Fibroblast of pulmonary artery (primary cell): ENCODE results near the gene BCAS1.

Experiments
- DNase-seq: peaks from one replicate; pipeline ENCODE4 v3.0.0-alpha.2; 2010; ENCODE audit warnings: low read depth
- H3K4me3 ChIP-seq: replicated peaks from 2 replicates; pipeline ENCODE4 v1.5.1; 2011; ENCODE audit warnings: low read depth, mild to moderate bottlenecking, control low read depth, low read length, moderate library complexity
- TF ChIP-seq, protein P1 (sequence below): IDR thresholded peaks from 2 replicates; pipeline ENCODE4 v1.5.1; 2011; ENCODE audit warnings: mild to moderate bottlenecking, control low read depth, low read length, inconsistent platforms; ENCODE audit errors: missing control alignments

The BCAS1 gene

DNA sequence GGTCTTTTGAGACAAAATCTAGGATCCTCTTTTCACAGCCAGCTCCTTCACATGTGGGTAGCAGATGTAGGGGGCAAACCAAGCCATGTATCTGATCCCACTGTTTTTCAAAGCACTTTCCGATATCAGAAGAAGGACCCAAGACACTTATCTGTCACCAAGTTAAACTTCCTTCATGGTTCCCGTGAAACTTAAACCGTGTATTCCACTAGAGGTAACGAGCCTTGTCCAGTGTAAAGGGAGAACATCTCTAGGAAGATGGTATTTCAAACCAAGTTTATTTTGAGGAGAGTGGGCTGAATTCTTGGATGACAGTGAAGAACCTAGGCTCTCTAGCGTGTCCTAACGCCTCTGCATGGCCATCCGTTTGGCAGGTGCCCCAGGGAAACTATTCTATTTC, 76.3 kb downstream of the BCAS1 start:
- TF ChIP-seq, protein P1, sequence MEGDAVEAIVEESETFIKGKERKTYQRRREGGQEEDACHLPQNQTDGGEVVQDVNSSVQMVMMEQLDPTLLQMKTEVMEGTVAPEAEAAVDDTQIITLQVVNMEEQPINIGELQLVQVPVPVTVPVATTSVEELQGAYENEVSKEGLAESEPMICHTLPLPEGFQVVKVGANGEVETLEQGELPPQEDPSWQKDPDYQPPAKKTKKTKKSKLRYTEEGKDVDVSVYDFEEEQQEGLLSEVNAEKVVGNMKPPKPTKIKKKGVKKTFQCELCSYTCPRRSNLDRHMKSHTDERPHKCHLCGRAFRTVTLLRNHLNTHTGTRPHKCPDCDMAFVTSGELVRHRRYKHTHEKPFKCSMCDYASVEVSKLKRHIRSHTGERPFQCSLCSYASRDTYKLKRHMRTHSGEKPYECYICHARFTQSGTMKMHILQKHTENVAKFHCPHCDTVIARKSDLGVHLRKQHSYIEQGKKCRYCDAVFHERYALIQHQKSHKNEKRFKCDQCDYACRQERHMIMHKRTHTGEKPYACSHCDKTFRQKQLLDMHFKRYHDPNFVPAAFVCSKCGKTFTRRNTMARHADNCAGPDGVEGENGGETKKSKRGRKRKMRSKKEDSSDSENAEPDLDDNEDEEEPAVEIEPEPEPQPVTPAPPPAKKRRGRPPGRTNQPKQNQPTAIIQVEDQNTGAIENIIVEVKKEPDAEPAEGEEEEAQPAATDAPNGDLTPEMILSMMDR, result no peak

DNA sequence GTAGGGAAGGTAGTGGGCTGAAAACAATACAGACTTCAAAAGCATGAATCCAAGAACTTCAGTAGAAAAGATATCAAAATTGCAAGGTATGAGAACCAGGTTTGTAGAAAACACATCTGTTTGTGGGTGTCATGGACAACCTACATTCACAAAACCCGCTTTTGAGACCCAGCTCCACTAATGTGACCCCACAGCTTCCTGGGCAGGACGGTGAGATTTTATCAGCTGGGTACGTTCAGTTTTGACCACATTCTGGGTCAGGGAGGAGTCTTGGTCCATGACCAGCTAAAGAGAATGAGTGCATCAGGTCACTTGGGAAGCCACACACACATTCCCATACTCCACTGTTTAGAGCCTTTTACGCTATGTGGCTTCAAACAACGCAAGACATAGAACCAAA, 77.1 kb downstream of the BCAS1 start:
- H3K4me3 ChIP-seq, result no peak overlapping the region
- TF ChIP-seq, protein P1, result no peak
- DNase-seq, result no peak

More for the DNA sequence above, 76.3 kb downstream of the BCAS1 start:
- no peak for DNase-seq
- no peak overlapping the region for H3K4me3 ChIP-seq

DNA sequence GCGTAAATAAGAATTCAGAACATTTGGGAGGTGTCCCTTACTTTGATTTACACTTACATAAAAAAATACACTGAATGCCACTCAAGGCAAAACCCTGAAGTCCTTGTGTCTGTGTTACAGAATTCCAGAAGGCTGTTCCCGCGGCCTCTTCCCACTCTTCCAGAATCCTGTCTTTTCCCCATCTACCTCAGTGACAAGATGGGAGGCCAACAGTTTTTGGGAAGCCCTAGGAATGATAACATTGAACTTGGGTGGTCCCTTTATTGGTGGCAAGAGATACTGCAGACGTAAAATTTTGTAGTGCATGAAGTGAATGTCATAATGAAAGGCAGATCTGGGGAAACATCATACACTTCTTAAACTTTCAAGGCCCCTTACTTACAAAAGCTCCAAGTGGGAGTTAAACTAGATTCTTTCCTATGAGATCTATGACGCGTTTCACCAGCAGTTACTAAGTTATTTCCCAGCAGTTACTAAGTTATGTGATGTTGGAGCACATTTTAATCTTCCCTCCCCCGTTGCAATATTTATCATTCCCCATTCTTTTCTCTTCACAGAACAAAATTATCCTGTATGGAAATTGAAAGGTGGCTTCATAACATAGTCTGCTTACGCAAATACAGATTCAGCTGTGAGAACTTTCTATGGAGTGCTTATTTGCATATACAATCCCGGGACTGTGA, 79.5 kb downstream of the BCAS1 start:
- TF ChIP-seq, protein P1, result no peak
- H3K4me3 ChIP-seq, result no peak overlapping the region
- DNase-seq, result peak; percentile 5

DNA sequence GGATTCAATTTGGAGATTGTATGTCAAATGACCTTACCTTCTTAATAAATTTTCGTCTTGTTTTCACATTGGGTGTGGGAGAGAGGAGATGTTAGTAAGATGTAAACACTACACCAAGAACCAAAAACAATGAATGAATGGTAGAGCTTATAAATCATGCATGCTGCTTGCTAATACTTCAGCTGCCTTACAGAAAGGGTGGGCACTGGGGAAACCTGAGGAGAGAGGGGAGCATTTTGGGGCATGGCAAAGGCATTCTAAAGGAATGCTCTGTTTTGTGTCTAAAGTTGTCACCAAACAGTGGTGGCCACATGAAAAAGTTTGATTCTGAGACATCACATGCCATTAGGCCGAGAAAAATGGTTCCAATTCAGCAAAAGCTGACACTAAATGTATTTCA, 80.4 kb downstream of the BCAS1 start:
- TF ChIP-seq, protein P1, result no peak
- DNase-seq, result no peak
- H3K4me3 ChIP-seq, result no peak overlapping the region

DNA sequence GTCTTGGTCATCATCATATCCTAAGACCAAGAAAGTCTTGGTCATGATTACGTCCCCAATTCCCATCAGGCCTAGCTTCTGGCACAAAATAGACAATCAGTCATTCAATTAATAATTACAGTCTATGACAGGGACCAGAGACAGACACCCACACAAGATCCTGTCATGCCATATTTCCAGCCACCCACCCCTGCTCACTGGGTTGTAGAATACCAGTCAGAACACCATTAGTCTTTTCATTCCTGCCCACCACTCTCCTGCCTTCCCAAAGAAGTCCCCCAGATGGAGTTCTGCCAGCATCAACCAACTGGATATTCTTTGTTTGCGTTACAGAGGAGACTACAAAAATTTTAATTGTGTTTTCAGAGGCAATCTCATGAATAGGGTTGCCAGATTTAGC, 81.0 kb downstream of the BCAS1 start:
- no peak for DNase-seq
- H3K4me3 ChIP-seq, result no peak overlapping the region
- TF ChIP-seq, protein P1, result no peak

DNA sequence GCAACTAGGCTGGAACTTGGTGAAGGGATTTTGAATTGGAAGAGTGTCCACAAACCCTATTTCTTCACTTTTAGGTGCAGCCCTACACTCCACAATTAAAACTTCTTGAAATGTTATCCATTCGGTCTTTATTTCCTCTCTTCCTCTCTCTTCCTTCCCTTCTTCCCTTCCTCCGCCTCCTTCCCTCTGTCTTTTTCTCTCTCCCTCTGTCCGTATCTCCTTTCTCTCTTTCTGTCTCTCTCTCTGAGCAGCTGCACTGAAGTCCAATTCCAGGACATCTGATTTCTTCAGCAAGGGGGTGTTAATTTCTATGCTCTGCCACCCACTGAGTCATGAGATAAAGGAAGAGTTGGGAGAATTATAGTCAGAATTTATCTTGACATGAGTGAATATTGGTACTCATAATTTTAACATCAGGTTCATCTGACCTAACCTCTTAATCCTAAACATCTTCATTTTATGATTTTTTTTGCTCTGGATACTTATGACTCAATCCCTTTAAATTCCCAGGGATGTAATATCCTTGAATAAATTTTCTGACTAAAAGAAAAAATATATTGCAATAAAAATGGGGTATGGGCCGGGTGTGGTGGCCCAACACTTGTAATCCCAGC, 84.2 kb downstream of the BCAS1 start:
- TF ChIP-seq, protein P1, result no peak
- DNase-seq, result no peak
- no peak overlapping the region for H3K4me3 ChIP-seq

DNA sequence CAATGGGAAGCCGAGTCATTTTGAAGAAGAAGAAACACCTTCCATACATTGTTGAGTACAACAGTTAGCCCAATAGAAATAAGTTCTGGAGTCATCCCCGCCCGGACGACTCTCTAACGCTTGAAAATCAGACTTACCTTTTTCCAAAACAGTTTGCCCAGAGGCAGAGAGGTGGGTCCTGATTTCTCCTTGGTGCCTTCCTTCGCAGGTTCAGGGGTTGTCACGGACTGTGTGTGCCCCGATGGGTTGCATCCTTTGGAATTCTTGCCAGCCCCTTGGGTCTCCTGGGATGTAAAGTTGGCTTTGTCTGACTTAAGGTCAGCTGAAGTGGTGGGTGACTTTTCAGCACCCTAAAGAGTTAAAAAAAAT, 85.3 kb downstream of the BCAS1 start:
- no peak overlapping the region for H3K4me3 ChIP-seq
- DNase-seq, result no peak
- TF ChIP-seq, protein P1, result no peak
